GM15510 (cell line): ENCODE measurements around the gene SLC52A1.

ENCODE experiments used
- POLR2A ChIP-seq: IDR thresholded peaks from 3 replicates; pipeline ENCODE4 v1.6.1; 2011; ENCODE audit warnings: borderline replicate concordance; ENCODE audit not compliant: insufficient read length; ENCODE audit errors: extremely low read depth

Gene SLC52A1

GRCh38 chr17:5034651-5035050 is 575 bp downstream of the SLC52A1 start:
- TF ChIP-seq POLR2A = no peak

GRCh38 chr17:5034063-5034462 is 1.2 kb downstream of the SLC52A1 start:
- no peak for TF ChIP-seq POLR2A

- no peak for TF ChIP-seq POLR2A
Observed at GRCh38 chr17:5033352-5034015, 1.7 kb downstream of the SLC52A1 start.

GRCh38 chr17:5032865-5033264 is 2.4 kb downstream of the SLC52A1 start:
- no peak for TF ChIP-seq POLR2A

- no peak for TF ChIP-seq POLR2A
Observed at GRCh38 chr17:5031365-5032082, 3.7 kb downstream of the SLC52A1 start.

- TF ChIP-seq POLR2A = no peak
Observed at GRCh38 chr17:5027916-5028315, 7.3 kb downstream of the SLC52A1 start.

GRCh38 chr17:5027299-5027698 is 7.9 kb downstream of the SLC52A1 start:
- no peak for TF ChIP-seq POLR2A

GRCh38 chr17:5024604-5025003 is 10.6 kb downstream of the SLC52A1 start:
- no peak for TF ChIP-seq POLR2A

GRCh38 chr17:5023588-5024147 is 11.6 kb downstream of the SLC52A1 start:
- no peak for TF ChIP-seq POLR2A

- TF ChIP-seq POLR2A = no peak
Observed at GRCh38 chr17:5022171-5022711, 13.0 kb downstream of the SLC52A1 start.

GRCh38 chr17:5020502-5021023 is 14.7 kb downstream of the SLC52A1 start:
- TF ChIP-seq POLR2A = no peak

- no peak for TF ChIP-seq POLR2A
Observed at GRCh38 chr17:5019475-5019956, 15.7 kb downstream of the SLC52A1 start.

GRCh38 chr17:5014357-5014756 is 20.9 kb downstream of the SLC52A1 start:
- TF ChIP-seq POLR2A = no peak

GRCh38 chr17:5011928-5012327 is 23.3 kb downstream of the SLC52A1 start:
- TF ChIP-seq POLR2A = no peak

- TF ChIP-seq POLR2A = no peak
Observed at GRCh38 chr17:5003214-5003867, 31.9 kb downstream of the SLC52A1 start.
